ENCODE data around the gene ADAMTSL1. TPM values are rescaled to one million over a fixed set of nuclear protein-coding genes. Genes with fewer than 3 reads are reported as not detected.

Gene ADAMTSL1
- total RNA-seq, 1 experiment from 2014 or later = 1.2 TPM

DNA sequence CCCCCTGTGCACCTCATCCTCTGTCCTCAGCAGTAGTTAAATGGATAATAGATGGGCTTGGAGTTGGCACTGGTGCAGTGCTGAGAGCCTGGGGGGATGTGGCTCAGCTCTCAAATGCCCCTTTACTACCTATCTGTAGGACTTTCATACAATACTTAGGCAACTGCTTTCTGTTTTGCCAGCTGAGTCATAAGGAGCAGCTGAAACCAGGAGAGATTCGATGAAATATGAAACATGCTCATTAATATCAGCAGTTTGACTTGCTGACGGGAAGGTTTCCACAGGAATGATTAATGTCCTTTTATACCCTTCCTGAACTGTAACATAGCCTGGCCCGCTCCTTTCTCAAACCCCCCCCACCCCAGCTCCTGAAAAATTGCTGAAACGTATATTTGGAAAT, 416.4 kb downstream of the ADAMTSL1 start:
- H3T11ph ChIP-seq (ENCODE audit: low read length) = no peak overlapping the region
- H2BK15ac ChIP-seq (ENCODE audit: low read depth, low read length) = no peak overlapping the region
- no peak overlapping the region for H3K18ac ChIP-seq (ENCODE audit: insufficient read length, low read depth, low read length)
- no peak overlapping the region for H3K4ac ChIP-seq (ENCODE audit: low read depth, low read length)
- no peak overlapping the region for H3K27ac ChIP-seq (ENCODE audit: insufficient read length, low read depth, low read length)
- TF ChIP-seq, protein P1, sequence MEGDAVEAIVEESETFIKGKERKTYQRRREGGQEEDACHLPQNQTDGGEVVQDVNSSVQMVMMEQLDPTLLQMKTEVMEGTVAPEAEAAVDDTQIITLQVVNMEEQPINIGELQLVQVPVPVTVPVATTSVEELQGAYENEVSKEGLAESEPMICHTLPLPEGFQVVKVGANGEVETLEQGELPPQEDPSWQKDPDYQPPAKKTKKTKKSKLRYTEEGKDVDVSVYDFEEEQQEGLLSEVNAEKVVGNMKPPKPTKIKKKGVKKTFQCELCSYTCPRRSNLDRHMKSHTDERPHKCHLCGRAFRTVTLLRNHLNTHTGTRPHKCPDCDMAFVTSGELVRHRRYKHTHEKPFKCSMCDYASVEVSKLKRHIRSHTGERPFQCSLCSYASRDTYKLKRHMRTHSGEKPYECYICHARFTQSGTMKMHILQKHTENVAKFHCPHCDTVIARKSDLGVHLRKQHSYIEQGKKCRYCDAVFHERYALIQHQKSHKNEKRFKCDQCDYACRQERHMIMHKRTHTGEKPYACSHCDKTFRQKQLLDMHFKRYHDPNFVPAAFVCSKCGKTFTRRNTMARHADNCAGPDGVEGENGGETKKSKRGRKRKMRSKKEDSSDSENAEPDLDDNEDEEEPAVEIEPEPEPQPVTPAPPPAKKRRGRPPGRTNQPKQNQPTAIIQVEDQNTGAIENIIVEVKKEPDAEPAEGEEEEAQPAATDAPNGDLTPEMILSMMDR (conservative IDR thresholded peaks at IDR 0.05) = no peak
- H3K27ac Mint-ChIP-seq = peak overlapping the region in 1 of 3 experiments; percentile 76; a peak in 1 of 7 replicates
- H4K5ac ChIP-seq (ENCODE audit: insufficient read length, low read depth, low read length) = no peak overlapping the region
- no peak overlapping the region for H3K4me3 Mint-ChIP-seq
- DNase-seq = no peak
- no peak overlapping the region for H3K56ac ChIP-seq (ENCODE audit: insufficient read length, low read depth, low read length)
- H3K79me2 ChIP-seq (ENCODE audit: insufficient read depth, low read length) = no peaks in the 10 kb centered on the region
- no peaks in the 10 kb centered on the region for H3K79me1 ChIP-seq (ENCODE audit: insufficient read depth, low read depth, low read length, poor library complexity, severe bottlenecking)
- no peak overlapping the region for H2BK20ac ChIP-seq (ENCODE audit: low read depth, low read length, poor library complexity, severe bottlenecking)
- H3K9me3 Mint-ChIP-seq = peaks cover 7 to 9% of the 10 kb centered on the region in 2 experiments
- H2BK12ac ChIP-seq (ENCODE audit: insufficient read length, low read depth, low read length) = no peak overlapping the region
- H3K23ac ChIP-seq (ENCODE audit: insufficient read length, low read depth, low read length) = no peak overlapping the region
- 0 out of 2 replicates have a peak, but pooled peaks cover 4% of the 10 kb centered on the region for H3K4me1 ChIP-seq (ENCODE audit: insufficient read depth, low read length)
- no peak overlapping the region for H2AK5ac ChIP-seq (ENCODE audit: insufficient read length, low read length)
- no peaks in the 10 kb centered on the region for H3K27me3 Mint-ChIP-seq (ENCODE audit: low read depth)
- H3K27me3 ChIP-seq (ENCODE audit: insufficient read depth, low read length) = no peaks in the 10 kb centered on the region
- peaks cover 5% of the 10 kb centered on the region for H3K9me3 ChIP-seq (ENCODE audit: control insufficient read depth, low read depth, low read length)
- H2BK5ac ChIP-seq (ENCODE audit: insufficient read length, low read length) = no peak overlapping the region
- no peak overlapping the region for H4K91ac ChIP-seq (ENCODE audit: insufficient read length, low read depth, low read length)
- WGBS (ENCODE audit: extremely low coverage, insufficient read length, low lambda C conversion rate) = no CpG with 5 or more reads among the region's 4 CpGs
- no peak overlapping the region for H4K8ac ChIP-seq (replicated peaks; ENCODE audit: insufficient read length, low read depth, low read length)
- peaks cover 12 to 13% of the 10 kb centered on the region in 2 experiments for H3K4me1 Mint-ChIP-seq
- H3K23me2 ChIP-seq (ENCODE audit: insufficient read length, low read depth, low read length, poor library complexity, severe bottlenecking) = no peaks in the 10 kb centered on the region
- no peak overlapping the region for H3K14ac ChIP-seq (ENCODE audit: insufficient read depth, low read length)
- no peak overlapping the region for H2AFZ ChIP-seq (ENCODE audit: low read length)
- H2BK120ac ChIP-seq (ENCODE audit: low read depth, low read length, poor library complexity, severe bottlenecking) = no peak overlapping the region
- no peak overlapping the region for H3K4me2 ChIP-seq (ENCODE audit: insufficient read depth, insufficient read length, low read length)
- H3K9ac ChIP-seq (ENCODE audit: extremely low read depth, insufficient read length, low read length) = no peak overlapping the region
- H3K36me3 Mint-ChIP-seq (ENCODE audit: insufficient read depth in 1 of 3, low read depth in 3 of 3) = peaks cover 0 to 8% (median under 1%) of the 10 kb centered on the region in 3 experiments; a peak in 4 of 7 replicates
- no peaks in the 10 kb centered on the region for H4K20me1 ChIP-seq (ENCODE audit: control insufficient read depth, insufficient read depth, insufficient read length)

All from H9 (cell line).